K562 (cell line): Measurements from ENCODE around the gene ENSA. TPM values are rescaled to one million over a fixed set of nuclear protein-coding genes. Genes with fewer than 3 reads are reported as not detected.
A peak's percentile ranks its signal among the peaks of the same experiment; 100 is the strongest.

Experiments
- BRCA1 ChIP-seq, 2 experiments: fragments of 450-650 bp in 1 of 2; sonication (generic) in 1 of 2; formaldehyde crosslinking in 1 of 2; IDR thresholded peaks; 2 replicates each; pipeline versions ENCODE4 v1.5.0 to v1.6.1; 2017 to 2020; ENCODE audit warnings: mild to moderate bottlenecking in 1 of 2, missing genetic modification reagents in 1 of 2
- CCNT2 ChIP-seq: IDR thresholded peaks from 2 replicates; pipeline ENCODE4 v1.6.1; 2011; ENCODE audit warnings: borderline replicate concordance, low read depth, mild to moderate bottlenecking, moderate library complexity, mixed read lengths, low read length; ENCODE audit not compliant: insufficient read length; ENCODE audit errors: extremely low read depth
- FOSL1 ChIP-seq: fragments of 200-800 bp; sonication (Bioruptor generic); conservative IDR thresholded peaks from 2 replicates; pipeline ENCODE4 v1.6.1; 2016; ENCODE audit warnings: missing genetic modification characterization, missing compliant biosample characterization
- MYC ChIP-seq, 2 experiments: fragments of 250-450 bp in 1 of 2; sonication (Bioruptor Pico) in 1 of 2; IDR thresholded peaks; 2 replicates each; pipeline versions ENCODE4 v1.5.1 to v1.6.1; 2012 to 2021; ENCODE audit warnings: low read depth in 2 of 2, borderline replicate concordance in 1 of 2, improper control_type of control experiment in 1 of 2, low read length in 1 of 2, mild to moderate bottlenecking in 1 of 2, moderate library complexity in 1 of 2
- PHF21A ChIP-seq: fragments of 450-650 bp; IDR thresholded peaks from 2 replicates; pipeline ENCODE4 v1.6.1; 2017; ENCODE audit warnings: low read depth, borderline replicate concordance
- POU5F1 ChIP-seq: fragments of 150-350 bp; IDR thresholded peaks from 2 replicates; pipeline ENCODE4 v1.6.1; 2014; ENCODE audit warnings: borderline replicate concordance, low read length, low read depth, mild to moderate bottlenecking; ENCODE audit not compliant: partially characterized antibody
- RBFOX2 ChIP-seq: fragments of 200-400 bp; formaldehyde crosslinking; IDR thresholded peaks from 2 replicates; pipeline ENCODE4 v1.6.1; 2017; ENCODE audit warnings: low read depth, mild to moderate bottlenecking, low read length, moderate library complexity
- SAFB ChIP-seq: fragments of 200-400 bp; formaldehyde crosslinking; IDR thresholded peaks from 2 replicates; pipeline ENCODE4 v1.6.1; 2017; ENCODE audit warnings: low read depth, low read length, borderline replicate concordance
- SP2 ChIP-seq: IDR thresholded peaks from 2 replicates; pipeline ENCODE4 v1.6.1; 2011; ENCODE audit warnings: mild to moderate bottlenecking, low read depth, low read length, moderate library complexity; ENCODE audit not compliant: poor library complexity, severe bottlenecking; ENCODE audit errors: extremely low read depth
- SUPT5H ChIP-seq: fragments of 450-650 bp; IDR thresholded peaks from 2 replicates; pipeline ENCODE4 v1.6.1; 2016
- TBL1XR1 ChIP-seq, 2 experiments: IDR thresholded peaks; 2 replicates each; pipeline ENCODE4 v1.6.1; 2012; ENCODE audit warnings: improper control_type of control experiment in 2 of 2, low read length in 2 of 2, mild to moderate bottlenecking in 1 of 2
- ZBTB17 ChIP-seq: fragments of 450-650 bp; formaldehyde crosslinking; IDR thresholded peaks from 2 replicates; pipeline ENCODE4 v1.4.0; 2020; ENCODE audit warnings: mild to moderate bottlenecking
- ZC3H11A ChIP-seq: IDR thresholded peaks from 2 replicates; pipeline ENCODE4 v1.6.1; 2012; ENCODE audit warnings: low read depth, low read length, improper control_type of control experiment
- ZNF274 ChIP-seq: IDR thresholded peaks from 2 replicates; pipeline ENCODE4 v1.6.1; 2011; ENCODE audit warnings: low read depth, mild to moderate bottlenecking, low read length, moderate library complexity, borderline replicate concordance
- ZNF282 ChIP-seq: sonication (generic); formaldehyde crosslinking; IDR thresholded peaks from 2 replicates; pipeline ENCODE4 v1.8.1; 2023; ENCODE audit warnings: missing genetic modification reagents
- ZNF584 ChIP-seq: fragments of 200-800 bp; sonication (Bioruptor generic); IDR thresholded peaks from 2 replicates; pipeline ENCODE4 v1.6.1; 2016; ENCODE audit warnings: low read depth, mild to moderate bottlenecking, missing genetic modification characterization, missing compliant biosample characterization
- ZNF766 ChIP-seq: fragments of 200-800 bp; sonication (Bioruptor generic); conservative IDR thresholded peaks from 2 replicates; pipeline ENCODE4 v1.6.1; 2016; ENCODE audit warnings: missing genetic modification characterization, missing compliant biosample characterization
- ZNF778 ChIP-seq: fragments of 450-650 bp; formaldehyde crosslinking; IDR thresholded peaks from 2 replicates; pipeline ENCODE4 v1.4.0; 2020; ENCODE audit warnings: mild to moderate bottlenecking, moderate library complexity
- polyA plus RNA-seq, 8 experiments: library from polyadenylated mRNA; depleted of rRNA in 4 of 8; stranded (reverse) in 5 of 8; unstranded in 3 of 8; fragments of >200 nt; fragmentation: Nextera tagmentation in 2 of 8; fragmentation: Illumina TruSeq in 1 of 8; extraction: Ambion mirVana in 2 of 8; extraction: Trizol in 1 of 8; gene quantifications; 2 replicates each; pipeline versions ENCODE4 v1.2.1 to v1.2.3, GENCODE V29; 2011 to 2014; ENCODE audit warnings: inconsistent platforms in 1 of 8, missing spikeins in 1 of 8
- total RNA-seq, 7 experiments: library from RNA; depleted of rRNA in 6 of 7; stranded (reverse); fragments of >200 nt in 6 of 7; fragmentation: Illumina TruSeq in 2 of 7; extraction: Trizol in 2 of 7; gene quantifications; 2 replicates each; pipeline versions ENCODE4 v1.2.1 to v1.2.3, GENCODE V29; 2011 to 2021; ENCODE audit warnings: low replicate concordance in 1 of 7
- TF ChIP-seq, protein P1 (sequence below): sonication (generic); formaldehyde crosslinking; IDR thresholded peaks from 2 replicates; pipeline ENCODE4 v1.8.1; 2023; ENCODE audit warnings: mild to moderate bottlenecking, missing genetic modification reagents
- TF ChIP-seq, protein P2 (sequence below): fragments of 450-650 bp; IDR thresholded peaks from one replicate; pipeline ENCODE4 v1.6.1; 2018; ENCODE audit warnings: mild to moderate bottlenecking, moderate library complexity; ENCODE audit not compliant: partially characterized antibody
- TF ChIP-seq, protein P3 (sequence below): fragments of 250-450 bp; sonication (Bioruptor Pico); IDR thresholded peaks from 2 replicates; pipeline ENCODE4 v1.5.0; 2020; ENCODE audit warnings: mild to moderate bottlenecking, borderline replicate concordance

ENSA gene
- total and polyA plus RNA-seq, 9 of the 15 experiments (the other 6 are each of a cell fraction or from before 2014, with no cell fraction given) = 68.1 to 605 (median 188) TPM

DNA sequence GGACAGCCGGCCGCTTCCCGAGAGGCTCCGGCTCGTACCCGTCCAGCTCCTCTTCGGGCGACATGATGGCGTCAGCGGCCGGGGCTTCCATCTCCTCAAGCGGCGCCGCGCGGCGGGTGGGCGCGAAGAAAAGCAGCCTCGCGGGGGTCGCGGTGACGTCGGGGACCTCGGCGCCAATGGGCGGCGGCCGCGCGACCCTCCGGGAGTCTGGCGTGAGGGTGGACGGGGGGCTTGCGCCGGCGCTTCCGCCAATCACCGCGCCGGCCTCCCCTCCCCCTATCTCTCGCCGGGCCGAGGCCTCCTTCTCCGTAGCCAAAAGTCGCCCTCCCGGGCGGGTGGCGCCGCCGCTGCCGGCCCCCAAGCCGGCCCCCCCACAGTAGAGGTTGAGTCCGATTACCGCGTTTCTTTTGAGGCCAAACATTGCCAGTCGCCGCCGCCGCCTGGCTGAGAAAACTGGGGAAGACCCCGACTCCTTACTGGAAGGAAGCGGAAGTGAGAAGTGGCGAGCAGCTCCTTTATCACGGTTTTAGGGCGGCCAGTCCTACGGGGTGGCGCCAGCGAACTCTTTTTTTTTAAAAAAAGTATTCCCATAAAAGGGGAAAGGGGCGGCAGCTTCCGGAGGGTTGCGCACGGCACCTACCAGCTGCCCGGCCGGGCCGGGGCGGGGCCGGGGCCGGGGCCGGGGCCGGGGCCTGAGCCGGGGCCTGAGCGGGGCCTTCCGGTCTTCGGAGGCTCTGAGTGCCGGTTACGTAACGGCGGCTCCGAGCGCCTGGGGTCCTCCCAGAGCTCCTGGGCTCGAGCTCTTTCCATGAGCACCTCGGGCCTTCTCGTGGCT is 50.1 kb downstream of the ENSA start, which contains the start of gene MCL1 (continued):
- TF ChIP-seq SUPT5H (peak; percentile 97), ZBTB17 (peak; percentile 80), ZNF778 (CRISPR knock-in tag) (no peak), POU5F1 (no peak), PHF21A (no peak), ZC3H11A (no peak), RBFOX2 (peak; percentile 99), TBL1XR1 (IDR thresholded peaks at IDR 0.05; ENCODE audit: low read length in 2 of 2) (peak in 1 of 2 experiments; percentile 10; a peak in 1 of 4 replicates), MYC (IDR thresholded peaks at IDR 0.05; ENCODE audit: low read depth, low read length) (peak; percentile 52; the same call in 1 of the 2 replicates), MYC (CRISPR knock-in tag; IDR thresholded peaks at IDR 0.05; ENCODE audit: borderline replicate concordance, low read depth) (no peak), ZNF766 (CRISPR knock-in tag) (peak; percentile 55; the same call in 1 of the 2 replicates), ZNF274 (no peak), SAFB (0 out of 2 replicates have a peak, but pooled peaks have one; percentile 25), ZNF584 (CRISPR knock-in tag) (peak; percentile 54; the same call in 1 of the 2 replicates), BRCA1 (IDR thresholded peaks at IDR 0.05) (no peak), BRCA1 (CRISPR knock-in tag; IDR thresholded peaks at IDR 0.05) (no peak), ZNF282 (CRISPR knock-in tag) (no peak), SP2 (no peak), CCNT2 (peak; percentile 85), FOSL1 (tag) (no peak)
- TF ChIP-seq, protein P1, sequence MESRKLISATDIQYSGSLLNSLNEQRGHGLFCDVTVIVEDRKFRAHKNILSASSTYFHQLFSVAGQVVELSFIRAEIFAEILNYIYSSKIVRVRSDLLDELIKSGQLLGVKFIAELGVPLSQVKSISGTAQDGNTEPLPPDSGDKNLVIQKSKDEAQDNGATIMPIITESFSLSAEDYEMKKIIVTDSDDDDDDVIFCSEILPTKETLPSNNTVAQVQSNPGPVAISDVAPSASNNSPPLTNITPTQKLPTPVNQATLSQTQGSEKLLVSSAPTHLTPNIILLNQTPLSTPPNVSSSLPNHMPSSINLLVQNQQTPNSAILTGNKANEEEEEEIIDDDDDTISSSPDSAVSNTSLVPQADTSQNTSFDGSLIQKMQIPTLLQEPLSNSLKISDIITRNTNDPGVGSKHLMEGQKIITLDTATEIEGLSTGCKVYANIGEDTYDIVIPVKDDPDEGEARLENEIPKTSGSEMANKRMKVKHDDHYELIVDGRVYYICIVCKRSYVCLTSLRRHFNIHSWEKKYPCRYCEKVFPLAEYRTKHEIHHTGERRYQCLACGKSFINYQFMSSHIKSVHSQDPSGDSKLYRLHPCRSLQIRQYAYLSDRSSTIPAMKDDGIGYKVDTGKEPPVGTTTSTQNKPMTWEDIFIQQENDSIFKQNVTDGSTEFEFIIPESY (CRISPR knock-in tag) = peak; percentile 37; the same call in 1 of the 2 replicates
- TF ChIP-seq, protein P2, sequence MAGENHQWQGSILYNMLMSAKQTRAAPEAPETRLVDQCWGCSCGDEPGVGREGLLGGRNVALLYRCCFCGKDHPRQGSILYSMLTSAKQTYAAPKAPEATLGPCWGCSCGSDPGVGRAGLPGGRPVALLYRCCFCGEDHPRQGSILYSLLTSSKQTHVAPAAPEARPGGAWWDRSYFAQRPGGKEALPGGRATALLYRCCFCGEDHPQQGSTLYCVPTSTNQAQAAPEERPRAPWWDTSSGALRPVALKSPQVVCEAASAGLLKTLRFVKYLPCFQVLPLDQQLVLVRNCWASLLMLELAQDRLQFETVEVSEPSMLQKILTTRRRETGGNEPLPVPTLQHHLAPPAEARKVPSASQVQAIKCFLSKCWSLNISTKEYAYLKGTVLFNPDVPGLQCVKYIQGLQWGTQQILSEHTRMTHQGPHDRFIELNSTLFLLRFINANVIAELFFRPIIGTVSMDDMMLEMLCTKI = no peak
- TF ChIP-seq, protein P3, sequence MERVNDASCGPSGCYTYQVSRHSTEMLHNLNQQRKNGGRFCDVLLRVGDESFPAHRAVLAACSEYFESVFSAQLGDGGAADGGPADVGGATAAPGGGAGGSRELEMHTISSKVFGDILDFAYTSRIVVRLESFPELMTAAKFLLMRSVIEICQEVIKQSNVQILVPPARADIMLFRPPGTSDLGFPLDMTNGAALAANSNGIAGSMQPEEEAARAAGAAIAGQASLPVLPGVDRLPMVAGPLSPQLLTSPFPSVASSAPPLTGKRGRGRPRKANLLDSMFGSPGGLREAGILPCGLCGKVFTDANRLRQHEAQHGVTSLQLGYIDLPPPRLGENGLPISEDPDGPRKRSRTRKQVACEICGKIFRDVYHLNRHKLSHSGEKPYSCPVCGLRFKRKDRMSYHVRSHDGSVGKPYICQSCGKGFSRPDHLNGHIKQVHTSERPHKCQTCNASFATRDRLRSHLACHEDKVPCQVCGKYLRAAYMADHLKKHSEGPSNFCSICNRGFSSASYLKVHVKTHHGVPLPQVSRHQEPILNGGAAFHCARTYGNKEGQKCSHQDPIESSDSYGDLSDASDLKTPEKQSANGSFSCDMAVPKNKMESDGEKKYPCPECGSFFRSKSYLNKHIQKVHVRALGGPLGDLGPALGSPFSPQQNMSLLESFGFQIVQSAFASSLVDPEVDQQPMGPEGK (CRISPR knock-in tag) = no peak
